Measurements from ENCODE around the gene SIGLEC8.

DNA sequence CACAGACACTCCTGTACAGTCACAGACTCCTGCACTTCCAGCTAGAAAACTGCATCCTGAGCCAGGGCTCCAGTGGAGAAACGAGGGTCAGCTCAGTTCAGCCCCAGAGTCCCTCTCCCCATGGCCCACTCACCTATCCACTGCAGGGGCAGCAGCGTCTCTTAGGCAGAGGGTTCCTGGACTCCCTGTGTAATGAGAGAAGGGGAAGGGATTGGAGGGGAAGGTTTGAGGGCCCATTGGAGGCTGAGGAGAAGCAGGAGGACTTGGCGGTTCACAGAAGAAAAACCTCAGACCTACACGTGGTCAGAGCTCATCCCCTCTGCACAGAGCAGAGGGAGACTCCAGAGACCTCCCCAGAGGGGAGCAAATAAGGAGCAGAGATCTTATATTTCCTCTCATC is 10.9 kb upstream of the SIGLEC8 start:
- TF ChIP-seq POLR2AphosphoS5 (IDR thresholded peaks at IDR 0.05; ENCODE audit: low read depth, low read length): no peak
- TF ChIP-seq POLR2A (IDR thresholded peaks at IDR 0.05; ENCODE audit: low read depth, low read length): no peak

All from GM12892 (cell line).